Upper lobe of right lung (tissue), 1 donor: ENCODE results near the gene PGAP2. TPM values are rescaled to one million over a fixed set of nuclear protein-coding genes. Genes with fewer than 3 reads are reported as not detected.

ENCODE experiments used
- ATAC-seq: fragments of 200-7000 bp; cut with Tn5 transposase; one replicate; pipeline ENCODE4 v1.9.1; 2020; ENCODE audit warnings: mild to moderate bottlenecking, moderate library complexity
- DNase-seq: peaks from one replicate; pipeline ENCODE4 v3.0.0-alpha.2; 2020
- H3K27ac ChIP-seq: fragments of 200-600 bp; one replicate; pipeline ENCODE4 v1.8.0; 2022
- H3K27me3 ChIP-seq: fragments of 200-600 bp; one replicate; pipeline ENCODE4 v1.8.0; 2022; ENCODE audit warnings: mild to moderate bottlenecking
- H3K36me3 ChIP-seq: fragments of 200-600 bp; one replicate; pipeline ENCODE4 v1.8.0; 2022
- H3K4me1 ChIP-seq: fragments of 200-600 bp; one replicate; pipeline ENCODE4 v1.8.0; 2022
- H3K4me3 ChIP-seq: fragments of 200-600 bp; one replicate; pipeline ENCODE4 v1.8.0; 2022; ENCODE audit warnings: mild to moderate bottlenecking
- H3K9me3 ChIP-seq: fragments of 200-600 bp; one replicate; pipeline ENCODE4 v1.8.0; 2022
- CTCF ChIP-seq: fragments of 200-600 bp; IDR thresholded peaks from one replicate; pipeline ENCODE4 v1.8.0; 2022; ENCODE audit warnings: antibody characterized with exemption
- intact Hi-C: fragments of 100-400 bp; cut with DNase I; formaldehyde crosslinking; loops from one replicate; pipeline ENCODE4 v1.11.0; 2022
- total RNA-seq: library from RNA; stranded (reverse); fragmentation: NEBNext Ultra II Directional; extraction: Animal tissue kit (Norgen Biotek cat#: 25700); gene quantifications from one replicate; pipeline ENCODE4 v1.2.1, GENCODE V29; 2021
- donor health status: DM: no; HTN: yes; CAD: no; lungs with severe emphysema.

The PGAP2 gene
- total RNA-seq, 1 donor from 2014 or later, result 25.0 TPM

- no peaks in the 10 kb centered on the region for H3K36me3 ChIP-seq
- H3K9me3 ChIP-seq, result no peaks in the 10 kb centered on the region
- TF ChIP-seq CTCF, result no peak
- no peak overlapping the region for H3K27ac ChIP-seq
- DNase-seq (peak; percentile 17), ATAC-seq (no peak)
- no peaks in the 10 kb centered on the region for H3K27me3 ChIP-seq
- no peak overlapping the region for H3K4me3 ChIP-seq
- peaks cover 22% of the 10 kb centered on the region for H3K4me1 ChIP-seq
- intact Hi-C loops, result no loop called here
These were observed 9.2 kb upstream of the PGAP2 start for GRCh38 chr11:3799143-3799542.

GRCh38 chr11:3799873-3800272, 8.5 kb upstream of the PGAP2 start:
- H3K27me3 ChIP-seq, result no peaks in the 10 kb centered on the region
- no peak overlapping the region for H3K27ac ChIP-seq
- no peaks in the 10 kb centered on the region for H3K36me3 ChIP-seq
- DNase-seq (no peak), ATAC-seq (no peak)
- H3K4me3 ChIP-seq, result no peak overlapping the region
- no peak for TF ChIP-seq CTCF
- H3K9me3 ChIP-seq, result no peaks in the 10 kb centered on the region
- intact Hi-C loops, result no loop called here
- peaks cover 16% of the 10 kb centered on the region for H3K4me1 ChIP-seq

GRCh38 chr11:3802011-3802790, 6.2 kb upstream of the PGAP2 start:
- no peak for TF ChIP-seq CTCF
- intact Hi-C loops, result no loop called here
- DNase-seq (no peak), ATAC-seq (no peak)
- no peaks in the 10 kb centered on the region for H3K36me3 ChIP-seq
- H3K27me3 ChIP-seq, result no peaks in the 10 kb centered on the region
- H3K9me3 ChIP-seq, result no peaks in the 10 kb centered on the region
- H3K4me1 ChIP-seq, result no peaks in the 10 kb centered on the region
- H3K4me3 ChIP-seq, result no peak overlapping the region
- no peak overlapping the region for H3K27ac ChIP-seq

GRCh38 chr11:3803726-3804495, 4.4 kb upstream of the PGAP2 start:
- peaks cover 4% of the 10 kb centered on the region for H3K4me1 ChIP-seq
- H3K4me3 ChIP-seq, result no peak overlapping the region
- no peaks in the 10 kb centered on the region for H3K36me3 ChIP-seq
- H3K27me3 ChIP-seq, result no peaks in the 10 kb centered on the region
- DNase-seq (peak; percentile 21), ATAC-seq (no peak)
- TF ChIP-seq CTCF, result no peak
- no peaks in the 10 kb centered on the region for H3K9me3 ChIP-seq
- H3K27ac ChIP-seq, result no peak overlapping the region
- intact Hi-C loops, result no loop called here

GRCh38 chr11:3808861-3809623, 682 bp downstream of the PGAP2 start:
- peak overlapping the region; percentile 67 for H3K27ac ChIP-seq
- ATAC-seq, result peak; percentile 90

More at GRCh38 chr11:3808861-3809623, 682 bp downstream of the PGAP2 start:
- TF ChIP-seq CTCF, result peak; percentile 46
- Histone ChIP-seq H3K4me1 (peaks cover 13% of the 10 kb centered on the region), H3K4me3 (peak overlapping the region; percentile 75), H3K27me3 (no peaks in the 10 kb centered on the region), H3K9me3 (no peaks in the 10 kb centered on the region), H3K36me3 (no peaks in the 10 kb centered on the region)
- no peak for DNase-seq
- intact Hi-C loops, result no loop called here
